AG08396 (cell line): ENCODE results near the gene FBXO42.
"Not testable (repeated sequence)": the region's sequence is repeated elsewhere in the genome, so short reads cannot be mapped to it uniquely, and the experiment has no call there.

Source experiments
- DNase-seq: peaks from one replicate; pipeline ENCODE4 v3.0.0; 2012; ENCODE audit warnings: low spot score, mixed read lengths

The FBXO42 gene

GRCh38 chr1:16266411-16267118 is 85.7 kb downstream of the FBXO42 start:
- no peak for DNase-seq

- DNase-seq, result no peak
Measured at GRCh38 chr1:16262067-16262466, 90.2 kb downstream of the FBXO42 start.

GRCh38 chr1:16260814-16261213 is 91.5 kb downstream of the FBXO42 start:
- peak; percentile 33 for DNase-seq

- DNase-seq, result no peak
Measured at GRCh38 chr1:16258591-16259135, 93.6 kb downstream of the FBXO42 start.

GRCh38 chr1:16257968-16258367 is 94.3 kb downstream of the FBXO42 start:
- DNase-seq, result no peak

GRCh38 chr1:16257556-16257955 is 94.7 kb downstream of the FBXO42 start:
- not testable (repeated sequence) for DNase-seq

GRCh38 chr1:16256478-16256877 is 95.8 kb downstream of the FBXO42 start:
- no peak for DNase-seq

- DNase-seq, result no peak
Measured at GRCh38 chr1:16254263-16254928, 97.9 kb downstream of the FBXO42 start.

- no peak for DNase-seq
Measured at GRCh38 chr1:16253332-16253922, 98.9 kb downstream of the FBXO42 start.

GRCh38 chr1:16252912-16253311 is 99.4 kb downstream of the FBXO42 start:
- DNase-seq, result no peak

- DNase-seq, result no peak
Measured at GRCh38 chr1:16251381-16251780, 100.9 kb downstream of the FBXO42 start.

- no peak for DNase-seq
Measured at GRCh38 chr1:16250524-16251251, 101.6 kb downstream of the FBXO42 start.

- DNase-seq, result peak; percentile 47
Measured at GRCh38 chr1:16249596-16250241, 102.6 kb downstream of the FBXO42 start.

GRCh38 chr1:16248603-16249516 is 103.4 kb downstream of the FBXO42 start:
- peak; percentile 52 for DNase-seq

GRCh38 chr1:16248007-16248436 is 104.3 kb downstream of the FBXO42 start:
- no peak for DNase-seq

- DNase-seq, result no peak
Measured at GRCh38 chr1:16247441-16247840, 104.8 kb downstream of the FBXO42 start.

GRCh38 chr1:16246961-16247360 is 105.3 kb downstream of the FBXO42 start:
- no peak for DNase-seq

GRCh38 chr1:16246239-16246638 is 106.0 kb downstream of the FBXO42 start:
- DNase-seq, result not testable (repeated sequence)

- DNase-seq, result no peak
Measured at GRCh38 chr1:16245476-16246196, 106.6 kb downstream of the FBXO42 start.
